Renal cortical epithelial cell (primary cell): ENCODE data around the gene PNCK. TPM values are rescaled to one million over a fixed set of nuclear protein-coding genes. Genes with fewer than 3 reads are reported as not detected.
A peak's percentile ranks its signal among the peaks of the same experiment; 100 is the strongest.

Experiments
- DNase-seq: peaks from one replicate; pipeline ENCODE4 v3.0.0-alpha.2; 2011; ENCODE audit warnings: low read depth
- total RNA-seq: library from RNA; depleted of rRNA; stranded (reverse); fragments of >200 nt; gene quantifications from 2 replicates; pipeline ENCODE4 v1.2.3, GENCODE V29; 2014

PNCK gene
- total RNA-seq, 1 donor from 2014 or later = 0.75 TPM

DNA sequence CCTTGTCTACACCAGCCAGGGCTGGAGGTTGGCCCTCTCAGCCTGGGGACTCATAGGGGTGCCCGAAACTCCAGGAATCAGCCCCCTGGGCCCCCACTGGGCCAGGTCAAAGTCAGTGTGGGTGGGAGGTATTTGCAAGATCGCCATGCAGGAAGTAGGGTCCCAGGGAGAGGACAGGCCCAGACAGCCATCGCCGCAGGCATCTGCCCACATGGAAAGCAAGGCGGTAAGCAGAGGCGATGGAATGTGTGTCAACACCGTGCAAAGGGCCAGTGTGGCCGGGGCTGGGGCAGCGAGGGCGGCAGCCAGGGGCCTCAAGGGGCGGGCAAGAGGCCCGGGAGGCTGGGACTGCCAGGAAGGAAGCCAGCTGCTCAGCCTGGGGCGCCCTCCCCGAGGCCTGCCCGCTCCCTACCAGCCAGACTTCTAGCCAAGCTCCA lies 45.9 kb downstream of the PNCK start:
- peak; percentile 37 for DNase-seq

GRCh38 chrX:153626863-153627674 lies 46.5 kb downstream of the PNCK start:
- no peak for DNase-seq

DNA sequence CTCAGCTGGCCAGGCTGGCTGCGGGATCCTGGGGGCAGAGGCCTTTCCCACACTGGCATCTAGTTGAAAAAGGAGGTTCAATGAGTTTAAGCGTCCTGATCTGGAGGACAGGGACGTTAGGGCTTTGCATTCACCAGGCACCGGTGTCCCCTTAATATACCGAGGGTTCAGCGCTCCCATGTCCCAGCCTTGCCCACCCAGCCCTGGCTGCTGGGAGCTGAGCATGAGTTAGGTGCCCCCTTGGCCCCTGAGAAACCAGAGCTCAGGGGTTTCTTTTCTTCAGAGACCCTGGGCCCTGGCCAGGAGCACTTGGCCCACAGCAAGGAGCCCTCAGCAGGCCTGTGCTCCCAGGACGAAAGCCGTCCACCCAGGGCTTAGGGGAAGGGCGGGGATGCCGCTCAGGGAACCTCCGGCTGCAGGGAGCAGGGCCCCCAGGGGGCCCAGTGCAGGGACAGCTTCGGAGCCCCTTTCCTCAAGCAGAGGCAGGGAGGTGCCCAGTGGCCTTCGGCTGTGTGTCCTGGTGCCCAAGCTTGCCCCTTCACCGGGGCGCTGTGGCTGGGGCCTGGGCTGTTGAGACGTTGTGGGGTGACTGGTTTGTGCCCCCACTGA lies 47.5 kb downstream of the PNCK start:
- DNase-seq = no peak

- DNase-seq = no peak
Measured at GRCh38 chrX:153625271-153626024, 48.2 kb downstream of the PNCK start.

DNA sequence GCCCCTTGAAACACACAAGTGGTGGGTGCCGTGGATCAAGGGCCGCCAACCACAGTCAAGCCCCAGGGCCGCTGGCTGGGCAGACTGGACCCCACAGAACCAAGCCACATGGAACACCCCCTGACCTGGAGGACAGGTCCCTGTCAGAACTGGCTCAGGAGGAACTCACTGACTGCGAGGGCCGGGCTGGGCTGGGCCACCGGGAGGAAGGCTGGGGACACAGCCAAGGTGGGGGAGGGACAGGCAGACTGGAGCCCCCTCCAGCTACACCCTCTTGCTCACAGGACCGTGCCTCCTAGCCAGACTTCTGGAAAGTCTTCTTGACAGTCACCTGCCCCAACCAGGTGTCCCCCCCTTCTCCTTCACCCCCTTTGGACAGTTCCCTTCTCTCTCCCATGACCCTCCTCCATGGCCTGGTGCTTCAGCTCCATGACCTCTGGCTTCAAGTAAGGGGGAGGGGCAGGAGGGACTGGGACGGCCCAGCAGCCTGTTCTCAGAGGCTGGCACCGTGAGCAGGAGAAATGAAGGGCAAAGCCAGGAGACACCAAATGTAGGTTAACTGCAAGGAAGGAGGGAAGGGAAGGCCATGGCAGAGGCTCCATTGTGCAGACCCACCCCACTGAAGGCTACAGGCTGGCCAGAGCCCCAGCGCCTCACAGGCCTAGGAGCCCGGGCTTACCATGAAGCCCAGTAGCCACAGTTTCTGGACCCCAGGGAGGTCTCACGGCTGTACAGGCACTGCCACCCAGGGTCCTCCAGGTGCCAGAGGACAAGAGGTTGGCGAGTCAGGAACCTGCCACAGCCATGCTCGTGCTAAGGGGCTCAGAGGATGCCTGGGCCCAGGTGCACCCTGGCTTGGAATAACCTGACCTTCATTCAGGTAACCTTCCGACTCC lies 49.2 kb downstream of the PNCK start:
- DNase-seq = no peak

- no peak for DNase-seq
Measured at GRCh38 chrX:153623310-153624029, 50.1 kb downstream of the PNCK start.

DNA sequence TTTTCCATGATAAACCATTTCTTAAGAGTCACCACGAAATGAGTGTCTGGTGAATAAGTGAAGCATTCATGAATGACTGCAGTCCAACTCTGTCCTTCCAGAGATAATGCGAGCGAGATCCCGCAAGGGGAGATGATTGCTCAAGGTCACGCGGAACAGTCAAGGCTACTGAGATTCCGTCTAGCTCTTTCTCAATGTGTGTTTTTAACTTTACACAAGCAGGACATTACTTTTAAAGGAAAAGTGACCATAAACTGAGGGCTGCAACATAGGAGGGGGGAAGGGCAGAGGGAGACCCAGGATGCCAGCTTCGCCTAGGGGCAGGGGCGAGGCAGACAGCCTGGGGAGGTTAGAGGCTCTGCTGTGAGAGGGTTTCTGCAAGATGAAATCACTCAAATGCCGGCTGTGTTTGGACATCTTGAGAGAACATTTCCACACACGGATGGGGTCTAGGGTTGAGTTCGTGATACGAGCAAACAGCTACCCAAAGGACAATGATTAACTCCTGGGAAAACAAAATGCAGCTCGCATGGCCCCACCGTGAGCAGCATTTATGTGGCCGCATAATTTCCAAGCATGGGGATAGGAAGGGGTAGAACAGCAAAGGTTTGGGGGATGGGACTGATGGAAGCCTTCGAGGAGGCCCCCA lies 50.8 kb downstream of the PNCK start:
- DNase-seq = peak; percentile 81

- DNase-seq = no peak
Measured at GRCh38 chrX:153621949-153622598, 51.5 kb downstream of the PNCK start.

DNA sequence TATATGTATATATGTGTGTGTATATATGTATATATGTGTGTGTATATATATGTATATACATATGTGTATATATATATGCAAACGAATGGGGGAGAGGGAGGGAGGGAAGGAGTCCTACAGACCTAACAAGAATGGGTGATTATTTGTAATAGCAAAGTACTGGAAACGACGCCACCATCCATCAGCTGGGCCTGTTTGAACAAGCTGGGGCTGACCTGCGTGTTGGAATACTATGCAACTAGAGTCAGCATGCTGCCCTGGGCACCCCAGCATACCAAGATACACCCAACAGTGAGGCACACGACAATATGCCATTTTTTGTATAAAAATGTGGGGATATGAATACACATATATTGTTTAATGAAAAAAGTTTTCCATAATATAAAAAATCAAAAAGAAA lies 53.0 kb downstream of the PNCK start:
- DNase-seq = no peak

Other genes starting within 250 kb of the PNCK start
- gene TREX2, start 227.8 kb downstream of the PNCK start, total RNA-seq = 0.50 TPM in 1 of 2 replicates, not detected in the other
- gene HAUS7, start 203.2 kb downstream of the PNCK start, total RNA-seq = 6.5 and 14.4 TPM in 2 replicates
- 0.17 and 6.0 TPM in 2 replicates for gene BGN, start 178.8 kb downstream of the PNCK start, total RNA-seq
- 0.05 TPM in 1 of 2 replicates, not detected in the other for gene ATP2B3, start 156.2 kb downstream of the PNCK start, total RNA-seq
- 13.9 and 42.2 TPM in 2 replicates for gene CCNQ, start 74.7 kb downstream of the PNCK start, total RNA-seq
- 1.1 TPM in 1 of 2 replicates, not detected in the other for gene DUSP9, start 26.6 kb downstream of the PNCK start, total RNA-seq
- 9.2 and 80.4 TPM in 2 replicates for gene SLC6A8, start 14.1 kb upstream of the PNCK start, total RNA-seq
- 233 and 273 TPM in 2 replicates for gene BCAP31, start 50.6 kb upstream of the PNCK start, total RNA-seq
- gene ABCD1, start 51.0 kb upstream of the PNCK start, total RNA-seq = 10.6 and 22.3 TPM in 2 replicates
- 2.6 and 10.3 TPM in 2 replicates for gene PLXNB3, start 90.4 kb upstream of the PNCK start, total RNA-seq
- 0.17 and 0.25 TPM in 2 replicates for gene SRPK3, start 107.2 kb upstream of the PNCK start, total RNA-seq
- gene IDH3G, start 120.6 kb upstream of the PNCK start, total RNA-seq = 71.7 and 80.9 TPM in 2 replicates
- 59.6 and 140 TPM in 2 replicates for gene SSR4, start 120.9 kb upstream of the PNCK start, total RNA-seq
- under 0.01 and 0.30 TPM in 2 replicates for gene PDZD4, start 156.7 kb upstream of the PNCK start, total RNA-seq
- 88.0 and 623 TPM in 2 replicates for gene L1CAM, start 212.4 kb upstream of the PNCK start, total RNA-seq
- 0.70 and 1.0 TPM in 2 replicates for gene AVPR2, start 230.9 kb upstream of the PNCK start, total RNA-seq